DND-41 (cell line): ENCODE results near the gene GSTK1.
"Not testable (repeated sequence)": the region's sequence is repeated elsewhere in the genome, so short reads cannot be mapped to it uniquely, and the experiment has no call there.

ENCODE experiments used
- EZH2 ChIP-seq: IDR thresholded peaks from 3 replicates; pipeline ENCODE4 v1.6.1; 2012; ENCODE audit warnings: borderline replicate concordance, low read depth, mild to moderate bottlenecking, moderate library complexity, low read length, inconsistent platforms; ENCODE audit not compliant: severe bottlenecking
- TF ChIP-seq, protein P1 (sequence below): IDR thresholded peaks from 2 replicates; pipeline ENCODE4 v1.5.1; 2012; ENCODE audit warnings: borderline replicate concordance, low read length, moderate library complexity, mild to moderate bottlenecking; ENCODE audit not compliant: poor library complexity, severe bottlenecking; ENCODE audit errors: extremely low read depth

GRCh38 chr7:143289888-143290287 is 26.6 kb downstream of the GSTK1 start:
- TF ChIP-seq, protein P1, sequence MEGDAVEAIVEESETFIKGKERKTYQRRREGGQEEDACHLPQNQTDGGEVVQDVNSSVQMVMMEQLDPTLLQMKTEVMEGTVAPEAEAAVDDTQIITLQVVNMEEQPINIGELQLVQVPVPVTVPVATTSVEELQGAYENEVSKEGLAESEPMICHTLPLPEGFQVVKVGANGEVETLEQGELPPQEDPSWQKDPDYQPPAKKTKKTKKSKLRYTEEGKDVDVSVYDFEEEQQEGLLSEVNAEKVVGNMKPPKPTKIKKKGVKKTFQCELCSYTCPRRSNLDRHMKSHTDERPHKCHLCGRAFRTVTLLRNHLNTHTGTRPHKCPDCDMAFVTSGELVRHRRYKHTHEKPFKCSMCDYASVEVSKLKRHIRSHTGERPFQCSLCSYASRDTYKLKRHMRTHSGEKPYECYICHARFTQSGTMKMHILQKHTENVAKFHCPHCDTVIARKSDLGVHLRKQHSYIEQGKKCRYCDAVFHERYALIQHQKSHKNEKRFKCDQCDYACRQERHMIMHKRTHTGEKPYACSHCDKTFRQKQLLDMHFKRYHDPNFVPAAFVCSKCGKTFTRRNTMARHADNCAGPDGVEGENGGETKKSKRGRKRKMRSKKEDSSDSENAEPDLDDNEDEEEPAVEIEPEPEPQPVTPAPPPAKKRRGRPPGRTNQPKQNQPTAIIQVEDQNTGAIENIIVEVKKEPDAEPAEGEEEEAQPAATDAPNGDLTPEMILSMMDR = not testable (repeated sequence)
- not testable (repeated sequence) for TF ChIP-seq EZH2
